HepG2 (cell line): ENCODE measurements around the gene PCYT2. TPM values are rescaled to one million over a fixed set of nuclear protein-coding genes. Genes with fewer than 3 reads are reported as not detected.

Experiments used
- ARHGAP35 ChIP-seq: sonication (generic); formaldehyde crosslinking; IDR thresholded peaks from 2 replicates; pipeline ENCODE4 v1.9.0; 2022; ENCODE audit warnings: mild to moderate bottlenecking, inconsistent platforms, moderate library complexity, missing genetic modification reagents, borderline replicate concordance
- FOXO1 ChIP-seq: sonication (generic); formaldehyde crosslinking; IDR thresholded peaks from 2 replicates; pipeline ENCODE4 v1.4.0; 2020; ENCODE audit warnings: missing genetic modification reagents
- KAT7 ChIP-seq: IDR thresholded peaks from 2 replicates; pipeline ENCODE4 v1.6.1; 2018; ENCODE audit warnings: borderline replicate concordance, missing compliant biosample characterization
- NPAS2 ChIP-seq: sonication (generic); formaldehyde crosslinking; IDR thresholded peaks from 2 replicates; pipeline ENCODE4 v1.8.0; 2022; ENCODE audit warnings: mild to moderate bottlenecking, missing genetic modification reagents, borderline replicate concordance
- RNF219 ChIP-seq: sonication (generic); formaldehyde crosslinking; IDR thresholded peaks from 2 replicates; pipeline ENCODE4 v1.5.0; 2020; ENCODE audit warnings: mild to moderate bottlenecking, missing genetic modification reagents
- SOX6 ChIP-seq, 2 experiments: fragments of 450-650 bp in 1 of 2; sonication (generic) in 1 of 2; formaldehyde crosslinking in 1 of 2; IDR thresholded peaks; 2 replicates each; pipeline versions ENCODE4 v1.4.0 to v1.6.1; 2017 to 2020; ENCODE audit warnings: antibody characterized with exemption in 1 of 2, mild to moderate bottlenecking in 1 of 2, missing genetic modification reagents in 1 of 2
- ZNF335 ChIP-seq: sonication (generic); formaldehyde crosslinking; IDR thresholded peaks from 2 replicates; pipeline ENCODE4 v1.4.0; 2020; ENCODE audit warnings: missing genetic modification reagents
- ZNF782 ChIP-seq: sonication (generic); formaldehyde crosslinking; IDR thresholded peaks from 2 replicates; pipeline ENCODE4 v1.4.0; 2020; ENCODE audit warnings: missing genetic modification reagents, mild to moderate bottlenecking, borderline replicate concordance
- ZNF883 ChIP-seq: sonication (generic); formaldehyde crosslinking; IDR thresholded peaks from 2 replicates; pipeline ENCODE4 v1.5.1; 2020; ENCODE audit warnings: mild to moderate bottlenecking, missing genetic modification reagents; ENCODE audit errors: not compliant biosample characterization
- ZSCAN29 ChIP-seq: sonication (generic); formaldehyde crosslinking; conservative IDR thresholded peaks from 2 replicates; pipeline ENCODE4 v1.4.0; 2020; ENCODE audit warnings: mild to moderate bottlenecking, missing genetic modification reagents
- polyA plus RNA-seq, 8 experiments: library from polyadenylated mRNA; depleted of rRNA in 3 of 8; stranded (reverse) in 7 of 8; unstranded in 1 of 8; fragments of >200 nt; fragmentation: Illumina TruSeq in 4 of 8; extraction: Trizol in 4 of 8; gene quantifications; 2 replicates each; pipeline versions ENCODE4 v1.2.1 to v1.2.3, GENCODE V29; 2011 to 2016; ENCODE audit warnings: low read depth in 4 of 8, missing spikeins in 1 of 8, mixed read lengths in 1 of 8; ENCODE audit not compliant: insufficient read depth in 1 of 8
- total RNA-seq, 5 experiments: library from RNA; depleted of rRNA; stranded (reverse); fragments of >200 nt; fragmentation: Illumina TruSeq; extraction: Trizol; gene quantifications; 2 replicates each; pipeline ENCODE4 v1.2.3, GENCODE V29; 2016; ENCODE audit warnings: low read depth in 1 of 5
- TF ChIP-seq, protein P1 (sequence below): sonication (generic); formaldehyde crosslinking; IDR thresholded peaks from 2 replicates; pipeline ENCODE4 v1.4.0; 2020; ENCODE audit warnings: missing genetic modification reagents
- TF ChIP-seq, protein P2 (sequence below): sonication (generic); formaldehyde crosslinking; IDR thresholded peaks from 2 replicates; pipeline ENCODE4 v1.4.0; 2020; ENCODE audit warnings: missing genetic modification reagents
- TF ChIP-seq, protein P3 (sequence below): sonication (generic); formaldehyde crosslinking; IDR thresholded peaks from 2 replicates; pipeline ENCODE4 v1.4.0; 2020; ENCODE audit warnings: mild to moderate bottlenecking, missing genetic modification reagents, borderline replicate concordance

Gene PCYT2
- total and polyA plus RNA-seq, 2 of the 13 experiments (the other 11 are each of a cell fraction or from before 2014, with no cell fraction given), result 147 to 297 TPM

GRCh38 chr17:81960130-81960958 is 49.1 kb upstream of the PCYT2 start (continued):
- TF ChIP-seq, protein P1, sequence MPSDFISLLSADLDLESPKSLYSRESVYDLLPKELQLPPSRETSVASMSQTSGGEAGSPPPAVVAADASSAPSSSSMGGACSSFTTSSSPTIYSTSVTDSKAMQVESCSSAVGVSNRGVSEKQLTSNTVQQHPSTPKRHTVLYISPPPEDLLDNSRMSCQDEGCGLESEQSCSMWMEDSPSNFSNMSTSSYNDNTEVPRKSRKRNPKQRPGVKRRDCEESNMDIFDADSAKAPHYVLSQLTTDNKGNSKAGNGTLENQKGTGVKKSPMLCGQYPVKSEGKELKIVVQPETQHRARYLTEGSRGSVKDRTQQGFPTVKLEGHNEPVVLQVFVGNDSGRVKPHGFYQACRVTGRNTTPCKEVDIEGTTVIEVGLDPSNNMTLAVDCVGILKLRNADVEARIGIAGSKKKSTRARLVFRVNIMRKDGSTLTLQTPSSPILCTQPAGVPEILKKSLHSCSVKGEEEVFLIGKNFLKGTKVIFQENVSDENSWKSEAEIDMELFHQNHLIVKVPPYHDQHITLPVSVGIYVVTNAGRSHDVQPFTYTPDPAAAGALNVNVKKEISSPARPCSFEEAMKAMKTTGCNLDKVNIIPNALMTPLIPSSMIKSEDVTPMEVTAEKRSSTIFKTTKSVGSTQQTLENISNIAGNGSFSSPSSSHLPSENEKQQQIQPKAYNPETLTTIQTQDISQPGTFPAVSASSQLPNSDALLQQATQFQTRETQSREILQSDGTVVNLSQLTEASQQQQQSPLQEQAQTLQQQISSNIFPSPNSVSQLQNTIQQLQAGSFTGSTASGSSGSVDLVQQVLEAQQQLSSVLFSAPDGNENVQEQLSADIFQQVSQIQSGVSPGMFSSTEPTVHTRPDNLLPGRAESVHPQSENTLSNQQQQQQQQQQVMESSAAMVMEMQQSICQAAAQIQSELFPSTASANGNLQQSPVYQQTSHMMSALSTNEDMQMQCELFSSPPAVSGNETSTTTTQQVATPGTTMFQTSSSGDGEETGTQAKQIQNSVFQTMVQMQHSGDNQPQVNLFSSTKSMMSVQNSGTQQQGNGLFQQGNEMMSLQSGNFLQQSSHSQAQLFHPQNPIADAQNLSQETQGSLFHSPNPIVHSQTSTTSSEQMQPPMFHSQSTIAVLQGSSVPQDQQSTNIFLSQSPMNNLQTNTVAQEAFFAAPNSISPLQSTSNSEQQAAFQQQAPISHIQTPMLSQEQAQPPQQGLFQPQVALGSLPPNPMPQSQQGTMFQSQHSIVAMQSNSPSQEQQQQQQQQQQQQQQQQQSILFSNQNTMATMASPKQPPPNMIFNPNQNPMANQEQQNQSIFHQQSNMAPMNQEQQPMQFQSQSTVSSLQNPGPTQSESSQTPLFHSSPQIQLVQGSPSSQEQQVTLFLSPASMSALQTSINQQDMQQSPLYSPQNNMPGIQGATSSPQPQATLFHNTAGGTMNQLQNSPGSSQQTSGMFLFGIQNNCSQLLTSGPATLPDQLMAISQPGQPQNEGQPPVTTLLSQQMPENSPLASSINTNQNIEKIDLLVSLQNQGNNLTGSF, result peak; percentile 59; the same call in 1 of the 2 replicates
- TF ChIP-seq ZNF782 (peak; percentile 48; the same call in 1 of the 2 replicates), SOX6 (IDR thresholded peaks at IDR 0.05) (no peak), SOX6 (CRISPR knock-in tag; IDR thresholded peaks at IDR 0.05) (peak; percentile 20; the same call in 1 of the 2 replicates), ARHGAP35 (CRISPR knock-in tag) (peak; percentile 58; the same call in 1 of the 2 replicates), ZSCAN29 (CRISPR knock-in tag) (no peak), RNF219 (no peak), NPAS2 (no peak), FOXO1 (CRISPR knock-in tag) (peak; percentile 1; the same call in 1 of the 2 replicates), ZNF883 (CRISPR knock-in tag) (peak; percentile 25), ZNF335 (CRISPR knock-in tag) (no peak), KAT7 (CRISPR knock-in tag) (peak; percentile 45; the same call in 1 of the 2 replicates)
- TF ChIP-seq, protein P2, sequence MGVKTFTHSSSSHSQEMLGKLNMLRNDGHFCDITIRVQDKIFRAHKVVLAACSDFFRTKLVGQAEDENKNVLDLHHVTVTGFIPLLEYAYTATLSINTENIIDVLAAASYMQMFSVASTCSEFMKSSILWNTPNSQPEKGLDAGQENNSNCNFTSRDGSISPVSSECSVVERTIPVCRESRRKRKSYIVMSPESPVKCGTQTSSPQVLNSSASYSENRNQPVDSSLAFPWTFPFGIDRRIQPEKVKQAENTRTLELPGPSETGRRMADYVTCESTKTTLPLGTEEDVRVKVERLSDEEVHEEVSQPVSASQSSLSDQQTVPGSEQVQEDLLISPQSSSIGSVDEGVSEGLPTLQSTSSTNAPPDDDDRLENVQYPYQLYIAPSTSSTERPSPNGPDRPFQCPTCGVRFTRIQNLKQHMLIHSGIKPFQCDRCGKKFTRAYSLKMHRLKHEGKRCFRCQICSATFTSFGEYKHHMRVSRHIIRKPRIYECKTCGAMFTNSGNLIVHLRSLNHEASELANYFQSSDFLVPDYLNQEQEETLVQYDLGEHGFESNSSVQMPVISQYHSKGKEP (CRISPR knock-in tag), result no peak
- TF ChIP-seq, protein P3, sequence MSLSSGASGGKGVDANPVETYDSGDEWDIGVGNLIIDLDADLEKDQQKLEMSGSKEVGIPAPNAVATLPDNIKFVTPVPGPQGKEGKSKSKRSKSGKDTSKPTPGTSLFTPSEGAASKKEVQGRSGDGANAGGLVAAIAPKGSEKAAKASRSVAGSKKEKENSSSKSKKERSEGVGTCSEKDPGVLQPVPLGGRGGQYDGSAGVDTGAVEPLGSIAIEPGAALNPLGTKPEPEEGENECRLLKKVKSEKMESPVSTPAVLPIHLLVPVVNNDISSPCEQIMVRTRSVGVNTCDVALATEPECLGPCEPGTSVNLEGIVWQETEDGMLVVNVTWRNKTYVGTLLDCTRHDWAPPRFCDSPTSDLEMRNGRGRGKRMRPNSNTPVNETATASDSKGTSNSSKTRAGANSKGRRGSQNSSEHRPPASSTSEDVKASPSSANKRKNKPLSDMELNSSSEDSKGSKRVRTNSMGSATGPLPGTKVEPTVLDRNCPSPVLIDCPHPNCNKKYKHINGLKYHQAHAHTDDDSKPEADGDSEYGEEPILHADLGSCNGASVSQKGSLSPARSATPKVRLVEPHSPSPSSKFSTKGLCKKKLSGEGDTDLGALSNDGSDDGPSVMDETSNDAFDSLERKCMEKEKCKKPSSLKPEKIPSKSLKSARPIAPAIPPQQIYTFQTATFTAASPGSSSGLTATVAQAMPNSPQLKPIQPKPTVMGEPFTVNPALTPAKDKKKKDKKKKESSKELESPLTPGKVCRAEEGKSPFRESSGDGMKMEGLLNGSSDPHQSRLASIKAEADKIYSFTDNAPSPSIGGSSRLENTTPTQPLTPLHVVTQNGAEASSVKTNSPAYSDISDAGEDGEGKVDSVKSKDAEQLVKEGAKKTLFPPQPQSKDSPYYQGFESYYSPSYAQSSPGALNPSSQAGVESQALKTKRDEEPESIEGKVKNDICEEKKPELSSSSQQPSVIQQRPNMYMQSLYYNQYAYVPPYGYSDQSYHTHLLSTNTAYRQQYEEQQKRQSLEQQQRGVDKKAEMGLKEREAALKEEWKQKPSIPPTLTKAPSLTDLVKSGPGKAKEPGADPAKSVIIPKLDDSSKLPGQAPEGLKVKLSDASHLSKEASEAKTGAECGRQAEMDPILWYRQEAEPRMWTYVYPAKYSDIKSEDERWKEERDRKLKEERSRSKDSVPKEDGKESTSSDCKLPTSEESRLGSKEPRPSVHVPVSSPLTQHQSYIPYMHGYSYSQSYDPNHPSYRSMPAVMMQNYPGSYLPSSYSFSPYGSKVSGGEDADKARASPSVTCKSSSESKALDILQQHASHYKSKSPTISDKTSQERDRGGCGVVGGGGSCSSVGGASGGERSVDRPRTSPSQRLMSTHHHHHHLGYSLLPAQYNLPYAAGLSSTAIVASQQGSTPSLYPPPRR, result no peak
